NCI-H1048 (cell line): ENCODE data around the gene CAMSAP2.

ENCODE experiments used
- DNase-seq: peaks from one replicate; lab custom pipeline; 2025; lab: John Stamatoyannopoulos, UW

The CAMSAP2 gene

GRCh38 chr1:200899954-200900867 lies 161.5 kb downstream of the CAMSAP2 start:
- no peak for DNase-seq

GRCh38 chr1:200900877-200901276 lies 162.2 kb downstream of the CAMSAP2 start:
- no peak for DNase-seq

GRCh38 chr1:200901350-200901749 lies 162.7 kb downstream of the CAMSAP2 start:
- no peak for DNase-seq

- DNase-seq, result no peak
These were observed 163.2 kb downstream of the CAMSAP2 start for GRCh38 chr1:200901796-200902444.

DNA sequence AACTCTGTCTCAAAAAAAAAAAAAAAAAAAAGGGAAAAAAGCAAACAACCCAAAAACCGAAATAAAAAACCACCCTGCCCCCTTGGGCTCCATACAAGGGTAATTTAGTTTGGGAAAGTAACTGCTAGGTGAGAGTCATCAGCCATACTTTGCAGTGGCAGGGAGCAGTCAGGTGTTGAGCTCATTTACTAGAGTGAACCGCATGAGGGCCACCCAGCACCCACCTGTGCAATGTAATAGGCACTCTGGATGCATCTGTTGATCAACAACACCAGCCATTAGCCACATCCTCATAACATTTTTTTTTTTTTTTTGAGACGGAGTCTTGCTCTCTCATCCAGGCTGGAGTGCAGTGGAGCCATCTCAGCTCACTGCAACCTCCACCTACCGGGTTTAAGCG lies 165.1 kb downstream of the CAMSAP2 start:
- no peak for DNase-seq

GRCh38 chr1:200904772-200905171 lies 166.1 kb downstream of the CAMSAP2 start:
- no peak for DNase-seq

DNA sequence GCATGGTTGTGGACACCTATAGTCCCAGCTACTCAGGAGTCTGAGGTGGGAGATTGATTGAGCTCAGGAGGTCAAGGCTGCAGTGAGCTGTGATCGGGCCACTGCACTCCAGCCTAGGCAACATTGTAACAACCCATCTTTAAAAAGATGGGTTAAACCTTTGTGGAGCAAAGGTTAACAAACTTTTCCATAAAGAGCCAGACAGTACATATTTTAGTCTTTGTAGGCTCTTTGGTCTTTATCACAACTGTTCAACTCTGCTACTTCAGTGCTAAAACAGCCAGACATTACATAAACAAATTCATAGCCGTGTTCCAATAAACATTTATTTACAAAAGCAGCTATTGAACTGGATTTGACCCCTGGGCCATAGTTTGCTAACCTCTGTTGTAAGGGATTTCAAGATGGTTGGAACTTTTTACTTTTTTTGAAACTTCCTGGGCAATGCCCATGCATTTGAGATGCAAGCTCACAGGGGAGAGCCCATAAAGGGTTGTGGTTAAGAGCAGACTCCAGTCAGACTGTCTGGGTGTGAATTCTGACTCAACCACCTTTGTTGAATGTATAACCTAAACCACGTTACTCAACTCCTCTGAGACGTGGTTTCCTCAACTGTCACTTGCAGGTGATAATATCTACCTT lies 166.8 kb downstream of the CAMSAP2 start:
- DNase-seq, result no peak

- DNase-seq, result no peak
These were observed 167.8 kb downstream of the CAMSAP2 start for GRCh38 chr1:200906491-200906890.

DNA sequence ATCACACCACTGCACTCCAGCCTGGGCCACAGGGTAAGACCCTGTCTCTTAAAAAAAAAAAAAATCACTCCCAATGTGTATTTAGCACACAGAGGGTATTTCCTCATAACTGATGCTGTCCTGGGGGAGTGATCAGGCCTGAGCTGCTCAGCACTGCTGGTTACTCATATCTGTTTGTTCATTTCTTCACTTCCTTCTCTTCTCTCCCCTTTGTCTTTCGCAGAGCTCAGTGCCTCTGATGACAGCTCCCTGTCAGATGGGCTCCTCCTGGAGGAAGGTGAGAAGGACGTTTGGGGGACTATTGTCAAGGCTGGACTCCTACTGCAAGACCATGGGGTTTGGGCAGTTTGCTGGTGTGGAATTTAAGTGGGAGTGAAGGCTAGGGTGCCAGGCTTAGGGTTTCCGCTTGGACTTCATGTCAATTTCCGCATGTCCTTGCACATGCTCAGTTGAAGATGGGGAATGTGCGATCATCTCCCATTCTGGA lies 169.0 kb downstream of the CAMSAP2 start:
- no peak for DNase-seq

DNA sequence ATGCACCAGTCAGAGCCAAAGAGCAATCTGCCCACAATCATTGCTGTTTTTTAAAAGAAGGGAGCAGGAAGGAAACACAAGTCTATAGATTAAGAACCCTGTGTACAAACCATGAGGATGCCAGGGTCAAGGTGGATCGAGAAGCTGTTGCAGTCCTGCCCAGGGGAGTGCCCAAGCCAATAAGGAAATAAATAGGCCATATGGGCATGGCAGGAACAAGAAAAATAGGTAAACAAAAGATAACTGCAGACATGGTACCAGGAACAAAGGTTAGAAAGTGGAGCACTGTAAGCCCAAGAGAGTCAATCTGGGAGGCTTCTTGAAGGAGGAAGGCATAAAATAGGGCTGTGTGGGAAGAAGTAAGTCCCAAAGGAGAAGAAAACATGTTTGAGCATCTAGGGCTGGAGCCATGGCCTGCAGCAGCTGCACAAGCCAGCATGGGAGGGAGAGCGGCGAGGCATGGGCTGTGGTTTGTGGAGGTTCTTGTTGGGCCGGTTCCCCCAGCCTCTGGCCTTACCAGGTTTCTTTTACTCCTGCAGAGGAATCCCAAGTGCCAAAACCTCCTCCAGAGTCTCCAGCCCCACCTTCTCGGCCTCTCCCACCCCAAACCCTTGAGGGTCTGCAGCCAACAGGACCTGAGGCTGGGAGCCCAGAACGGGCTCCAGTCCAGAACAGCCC lies 169.6 kb downstream of the CAMSAP2 start:
- DNase-seq, result no peak

DNA sequence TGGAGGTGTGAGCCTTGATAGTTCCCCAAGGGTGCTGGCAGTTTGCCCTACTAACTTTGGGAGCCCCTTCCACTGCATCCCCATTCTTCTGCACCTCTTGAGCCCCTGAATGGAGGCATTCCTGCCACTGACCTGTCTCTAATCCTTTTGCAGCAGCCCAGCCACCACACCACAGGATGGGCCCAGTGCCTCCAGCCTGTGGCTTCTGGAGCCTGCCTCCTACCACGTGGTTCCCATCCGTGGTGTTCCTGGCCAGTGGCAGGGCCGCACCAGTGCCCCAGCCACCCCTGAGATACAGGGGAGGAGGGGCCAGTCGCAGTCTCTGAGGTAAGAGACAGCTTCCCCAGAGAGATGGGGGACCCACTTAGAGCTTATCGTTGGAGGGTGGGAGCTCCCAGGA lies 170.4 kb downstream of the CAMSAP2 start:
- no peak for DNase-seq

DNA sequence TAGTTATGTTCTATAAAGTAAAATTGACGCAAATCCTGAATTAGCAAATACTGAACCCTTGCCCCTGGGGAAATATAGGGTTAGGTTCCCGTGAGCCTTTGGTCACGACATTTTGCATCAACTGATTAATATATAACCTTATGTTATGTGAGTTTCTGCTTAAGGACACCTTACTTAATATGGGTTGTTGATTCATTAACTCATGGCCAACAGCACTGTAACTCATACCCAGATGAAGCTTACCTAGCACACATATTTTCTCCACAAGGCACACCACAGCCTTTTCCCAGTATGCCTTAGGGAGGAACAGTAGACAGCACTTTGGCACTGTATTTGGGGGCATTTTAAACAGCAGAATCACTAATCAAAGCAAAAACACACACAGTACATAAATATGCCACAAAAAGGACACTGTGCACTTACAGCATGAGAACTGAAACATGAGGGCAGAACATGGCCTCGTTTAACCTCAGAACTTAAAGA lies 171.1 kb downstream of the CAMSAP2 start:
- no peak for DNase-seq
